Myocyte (in vitro differentiated cells): Measurements from ENCODE around the gene NPPA. TPM values are rescaled to one million over a fixed set of nuclear protein-coding genes. Genes with fewer than 3 reads are reported as not detected.
A peak's percentile ranks its signal among the peaks of the same experiment; 100 is the strongest.
"Not testable (repeated sequence)": the region's sequence is repeated elsewhere in the genome, so short reads cannot be mapped to it uniquely, and the experiment has no call there.

Experiments used
- DNase-seq: peaks from one replicate; pipeline ENCODE4 v3.0.0-alpha.2; 2012; ENCODE audit warnings: low read depth
- polyA plus RNA-seq: library from polyadenylated mRNA; unstranded; fragments of >200 nt; gene quantifications from one replicate; pipeline ENCODE4 v1.2.1, GENCODE V29; 2012; ENCODE audit warnings: missing spikeins
- total RNA-seq: library from RNA; depleted of rRNA; stranded (reverse); fragments of >200 nt; gene quantifications from 2 replicates; pipeline ENCODE4 v1.2.3, GENCODE V29; 2014

Gene NPPA
- 0.47 and 1.3 TPM in 2 replicates for total RNA-seq
- 1.6 TPM for polyA plus RNA-seq

- DNase-seq = peak; percentile 89
These were observed at the start of gene NPPA for GRCh38 chr1:11847667-11848372. TSS of gene NPPA (minus strand) at chr1:11847783. CDS start at chr1:11847684, 99 bp downstream.

- not testable (repeated sequence) for DNase-seq
These were observed 46.9 kb upstream of the NPPA start for GRCh38 chr1:11894501-11894900.

GRCh38 chr1:11893907-11894251 is 46.3 kb upstream of the NPPA start:
- peak; percentile 34 for DNase-seq

GRCh38 chr1:11891433-11892186 is 44.0 kb upstream of the NPPA start:
- DNase-seq = no peak

- no peak for DNase-seq
These were observed 41.3 kb upstream of the NPPA start for GRCh38 chr1:11888877-11889208.

GRCh38 chr1:11888206-11888876 is 40.8 kb upstream of the NPPA start:
- DNase-seq = no peak

GRCh38 chr1:11887666-11888007 is 40.1 kb upstream of the NPPA start:
- DNase-seq = no peak

GRCh38 chr1:11886986-11887665 is 39.5 kb upstream of the NPPA start:
- no peak for DNase-seq

GRCh38 chr1:11885916-11886315 is 38.3 kb upstream of the NPPA start:
- peak; percentile 22 for DNase-seq

- no peak for DNase-seq
These were observed 35.4 kb upstream of the NPPA start for GRCh38 chr1:11882814-11883538.

- DNase-seq = no peak
These were observed 34.3 kb upstream of the NPPA start for GRCh38 chr1:11881749-11882441.

GRCh38 chr1:11880911-11881748 is 33.5 kb upstream of the NPPA start:
- peak; percentile 68 for DNase-seq

GRCh38 chr1:11880181-11880575 is 32.6 kb upstream of the NPPA start:
- DNase-seq = no peak

GRCh38 chr1:11879311-11880180 is 32.0 kb upstream of the NPPA start:
- DNase-seq = no peak

- DNase-seq = no peak
These were observed 31.3 kb upstream of the NPPA start for GRCh38 chr1:11878891-11879190.

- DNase-seq = no peak
These were observed 30.7 kb upstream of the NPPA start for GRCh38 chr1:11878081-11878890.

- DNase-seq = no peak
These were observed 29.5 kb upstream of the NPPA start for GRCh38 chr1:11877074-11877473.

GRCh38 chr1:11875094-11875493 is 27.5 kb upstream of the NPPA start:
- no peak for DNase-seq
